ENCODE data around the gene CNTNAP4. TPM values are rescaled to one million over a fixed set of nuclear protein-coding genes. Genes with fewer than 3 reads are reported as not detected.

Gene CNTNAP4
- total RNA-seq, 3 donors from 2014 or later = not detected

DNA sequence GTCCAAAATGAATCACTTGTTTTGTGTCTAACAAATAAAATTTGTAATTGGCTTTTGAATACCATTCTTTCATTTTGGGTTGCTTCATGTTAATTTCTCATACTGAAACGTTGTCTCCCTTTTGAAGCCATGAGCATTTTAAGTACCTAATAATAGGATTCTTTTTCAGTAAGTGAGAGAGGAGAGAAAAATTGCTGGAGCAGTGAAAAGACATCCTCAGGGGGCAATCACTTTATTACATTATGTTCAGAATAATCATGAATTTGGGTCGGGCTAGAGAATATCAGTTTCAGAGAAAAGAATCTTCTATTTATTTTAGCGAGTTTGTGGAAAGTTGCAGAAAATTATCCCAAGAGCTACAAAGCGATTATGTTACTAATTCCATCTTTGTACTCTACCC lies 96.8 kb downstream of the CNTNAP4 start:
- intact Hi-C loops (cut with DNase I; ENCODE audit: low total_unique reads) = no loop called here
- no peak overlapping the region for H3K4me3 ChIP-seq
- H3K27me3 ChIP-seq = no peaks in the 10 kb centered on the region
- TF ChIP-seq, protein P1, sequence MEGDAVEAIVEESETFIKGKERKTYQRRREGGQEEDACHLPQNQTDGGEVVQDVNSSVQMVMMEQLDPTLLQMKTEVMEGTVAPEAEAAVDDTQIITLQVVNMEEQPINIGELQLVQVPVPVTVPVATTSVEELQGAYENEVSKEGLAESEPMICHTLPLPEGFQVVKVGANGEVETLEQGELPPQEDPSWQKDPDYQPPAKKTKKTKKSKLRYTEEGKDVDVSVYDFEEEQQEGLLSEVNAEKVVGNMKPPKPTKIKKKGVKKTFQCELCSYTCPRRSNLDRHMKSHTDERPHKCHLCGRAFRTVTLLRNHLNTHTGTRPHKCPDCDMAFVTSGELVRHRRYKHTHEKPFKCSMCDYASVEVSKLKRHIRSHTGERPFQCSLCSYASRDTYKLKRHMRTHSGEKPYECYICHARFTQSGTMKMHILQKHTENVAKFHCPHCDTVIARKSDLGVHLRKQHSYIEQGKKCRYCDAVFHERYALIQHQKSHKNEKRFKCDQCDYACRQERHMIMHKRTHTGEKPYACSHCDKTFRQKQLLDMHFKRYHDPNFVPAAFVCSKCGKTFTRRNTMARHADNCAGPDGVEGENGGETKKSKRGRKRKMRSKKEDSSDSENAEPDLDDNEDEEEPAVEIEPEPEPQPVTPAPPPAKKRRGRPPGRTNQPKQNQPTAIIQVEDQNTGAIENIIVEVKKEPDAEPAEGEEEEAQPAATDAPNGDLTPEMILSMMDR (IDR thresholded peaks at IDR 0.05) = no peak
- no peak for TF ChIP-seq POLR2AphosphoS5 (IDR thresholded peaks at IDR 0.05)
- TF ChIP-seq POLR2A (IDR thresholded peaks at IDR 0.05) = no peak
- no peaks in the 10 kb centered on the region for H3K36me3 ChIP-seq
- no peaks in the 10 kb centered on the region for H3K4me1 ChIP-seq
- no peaks in the 10 kb centered on the region for H3K9me3 ChIP-seq
- H3K27ac ChIP-seq = no peak overlapping the region
- DNase-seq (ENCODE audit: low spot score in 2 of 2) = no peak

DNA sequence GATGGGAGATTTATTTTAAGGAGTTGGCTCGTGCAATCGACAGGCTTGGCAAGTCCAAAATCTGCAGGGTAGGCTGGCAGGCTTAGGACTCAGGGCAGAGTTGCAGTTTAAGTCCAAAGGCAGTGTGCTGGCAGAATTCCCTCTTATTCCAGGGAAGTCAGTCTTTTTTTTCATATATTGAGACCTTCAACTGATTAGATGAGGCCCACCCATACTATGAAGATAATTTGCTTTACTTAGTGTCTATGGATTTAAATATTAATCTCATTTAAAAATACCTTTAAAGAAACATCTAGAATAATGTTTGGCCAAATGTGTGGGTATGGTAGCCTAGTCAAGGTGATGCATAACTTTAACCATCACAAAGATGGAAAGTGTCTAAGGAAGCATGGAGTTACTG lies 99.8 kb downstream of the CNTNAP4 start:
- no peaks in the 10 kb centered on the region for H3K4me1 ChIP-seq
- H3K27me3 ChIP-seq = no peaks in the 10 kb centered on the region
- TF ChIP-seq, protein P1 (IDR thresholded peaks at IDR 0.05) = no peak
- TF ChIP-seq POLR2AphosphoS5 (IDR thresholded peaks at IDR 0.05) (no peak), POLR2A (IDR thresholded peaks at IDR 0.05) (no peak)
- H3K4me3 ChIP-seq = no peak overlapping the region
- no peaks in the 10 kb centered on the region for H3K36me3 ChIP-seq
- intact Hi-C loops (cut with DNase I; ENCODE audit: low total_unique reads) = no loop called here
- no peak overlapping the region for H3K27ac ChIP-seq
- DNase-seq (ENCODE audit: low spot score in 2 of 2) = no peak
- no peaks in the 10 kb centered on the region for H3K9me3 ChIP-seq

DNA sequence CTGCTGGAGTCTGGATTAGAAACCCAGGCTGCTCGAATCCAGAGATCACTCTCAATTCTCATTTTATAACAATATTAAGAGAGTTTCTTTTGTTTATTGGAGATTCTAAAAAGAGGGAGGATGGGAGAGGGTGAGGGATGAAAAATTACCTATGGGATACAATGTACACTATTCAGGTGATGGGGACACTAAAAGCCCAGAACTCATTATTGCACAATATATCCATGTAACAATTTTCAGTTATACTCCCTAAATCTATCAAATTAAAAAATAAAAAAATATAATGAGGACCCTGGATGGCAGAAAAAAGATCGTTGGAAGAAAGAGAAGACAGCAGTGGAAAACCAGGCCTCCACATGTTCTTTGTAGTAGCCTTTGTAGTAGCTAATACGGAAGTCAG lies 100.8 kb downstream of the CNTNAP4 start:
- Histone ChIP-seq H3K4me3 (no peak overlapping the region), H3K27ac (no peak overlapping the region), H3K4me1 (no peaks in the 10 kb centered on the region), H3K36me3 (no peaks in the 10 kb centered on the region), H3K27me3 (no peaks in the 10 kb centered on the region), H3K9me3 (no peaks in the 10 kb centered on the region)
- intact Hi-C loops (cut with DNase I; ENCODE audit: low total_unique reads) = no loop called here
- no peak for DNase-seq (ENCODE audit: low spot score in 2 of 2)
- TF ChIP-seq POLR2AphosphoS5 (IDR thresholded peaks at IDR 0.05) (no peak), POLR2A (IDR thresholded peaks at IDR 0.05) (no peak)
- TF ChIP-seq, protein P1 (IDR thresholded peaks at IDR 0.05) = no peak

DNA sequence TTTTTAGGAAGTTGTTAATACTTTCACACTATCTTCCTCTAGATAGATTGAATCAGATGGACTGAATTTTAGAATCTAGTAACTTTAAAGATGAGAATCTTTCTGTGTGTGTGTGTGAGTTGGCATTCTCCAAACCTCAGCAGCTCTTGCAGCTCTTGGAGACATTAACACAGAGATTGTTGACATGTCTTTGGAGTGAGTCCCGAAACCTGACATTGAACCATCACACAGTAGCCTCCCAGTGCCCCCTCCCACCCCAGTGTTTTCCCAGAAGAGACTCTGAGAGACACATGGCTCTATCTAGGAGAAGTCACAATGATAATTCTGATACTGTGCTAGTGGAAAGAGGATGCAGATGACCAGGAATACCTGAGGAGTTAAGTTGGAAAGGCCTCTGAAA lies 103.9 kb downstream of the CNTNAP4 start:
- no peaks in the 10 kb centered on the region for H3K4me1 ChIP-seq
- no peaks in the 10 kb centered on the region for H3K36me3 ChIP-seq
- DNase-seq (ENCODE audit: low spot score in 2 of 2) = no peak
- H3K27me3 ChIP-seq = no peaks in the 10 kb centered on the region
- intact Hi-C loops (cut with DNase I; ENCODE audit: low total_unique reads) = loop anchor here (10.0 kb wide), 1 partner anchor 574 kb away; no protein-coding TSS in a partner anchor
- no peak overlapping the region for H3K4me3 ChIP-seq
- H3K27ac ChIP-seq = no peak overlapping the region
- no peak for TF ChIP-seq POLR2A (IDR thresholded peaks at IDR 0.05)
- TF ChIP-seq POLR2AphosphoS5 (IDR thresholded peaks at IDR 0.05) = no peak
- TF ChIP-seq, protein P1 (IDR thresholded peaks at IDR 0.05) = no peak
- H3K9me3 ChIP-seq = no peaks in the 10 kb centered on the region

DNA sequence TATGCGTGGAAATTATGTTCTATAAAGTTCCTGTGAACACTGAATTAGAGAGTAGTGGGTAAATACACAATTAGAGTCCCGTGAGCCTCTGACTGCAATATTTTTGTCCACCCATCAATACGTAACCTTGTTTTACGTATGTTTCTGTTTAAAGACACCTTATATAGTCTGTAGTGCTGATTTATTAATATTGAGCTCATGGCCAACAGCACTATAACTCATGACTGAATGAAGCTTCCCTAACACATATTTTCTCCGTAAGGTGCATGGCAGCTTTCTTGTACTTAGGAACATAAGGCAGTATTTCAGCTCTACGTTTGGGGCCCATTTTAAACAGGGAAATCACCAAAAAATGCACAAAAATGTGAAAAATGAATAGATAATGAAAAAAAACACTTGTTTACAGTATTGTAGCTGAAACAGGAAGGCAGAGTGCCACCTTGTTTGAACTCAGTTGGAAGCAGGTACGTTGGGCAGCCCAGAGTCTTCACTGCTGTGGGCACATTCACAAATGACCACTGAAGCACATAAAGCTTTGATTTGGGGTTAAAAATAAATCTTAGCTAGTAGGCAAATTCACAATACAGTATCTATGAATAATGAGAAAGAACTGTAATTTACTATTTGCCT lies 108.5 kb downstream of the CNTNAP4 start:
- intact Hi-C loops (cut with DNase I; ENCODE audit: low total_unique reads) = loop anchor here (10.0 kb wide), 1 partner anchor 569 kb away; no protein-coding TSS in a partner anchor
- no peak for TF ChIP-seq POLR2AphosphoS5 (IDR thresholded peaks at IDR 0.05)
- TF ChIP-seq, protein P1 (IDR thresholded peaks at IDR 0.05) = no peak
- TF ChIP-seq POLR2A (IDR thresholded peaks at IDR 0.05) = no peak
- H3K4me3 ChIP-seq = no peak overlapping the region
- no peaks in the 10 kb centered on the region for H3K9me3 ChIP-seq
- H3K4me1 ChIP-seq = no peaks in the 10 kb centered on the region
- H3K27me3 ChIP-seq = no peaks in the 10 kb centered on the region
- no peak for DNase-seq (ENCODE audit: low spot score in 2 of 2)
- no peaks in the 10 kb centered on the region for H3K36me3 ChIP-seq
- H3K27ac ChIP-seq = no peak overlapping the region
